Breast epithelium (tissue), 3 donors: ENCODE measurements around the gene WWC1.

Experiments
- POLR2A ChIP-seq: fragments of 450-650 bp; IDR thresholded peaks from one replicate; pipeline ENCODE4 v1.6.1; 2016; ENCODE audit warnings: antibody characterized with exemption, mild to moderate bottlenecking, moderate library complexity
- POLR2AphosphoS5 ChIP-seq, 3 donors: sonication (generic); formaldehyde crosslinking; IDR thresholded peaks; one replicate each; pipeline ENCODE4 v1.6.1; 2017; ENCODE audit warnings: antibody characterized with exemption in 3 of 3
- TF ChIP-seq, protein P1 (sequence below), 3 donors: fragments of 450-650 bp; IDR thresholded peaks; one replicate each; pipeline ENCODE4 v1.5.1; 2016 to 2017; ENCODE audit warnings: antibody characterized with exemption in 3 of 3, mild to moderate bottlenecking in 3 of 3, moderate library complexity in 3 of 3

DNA sequence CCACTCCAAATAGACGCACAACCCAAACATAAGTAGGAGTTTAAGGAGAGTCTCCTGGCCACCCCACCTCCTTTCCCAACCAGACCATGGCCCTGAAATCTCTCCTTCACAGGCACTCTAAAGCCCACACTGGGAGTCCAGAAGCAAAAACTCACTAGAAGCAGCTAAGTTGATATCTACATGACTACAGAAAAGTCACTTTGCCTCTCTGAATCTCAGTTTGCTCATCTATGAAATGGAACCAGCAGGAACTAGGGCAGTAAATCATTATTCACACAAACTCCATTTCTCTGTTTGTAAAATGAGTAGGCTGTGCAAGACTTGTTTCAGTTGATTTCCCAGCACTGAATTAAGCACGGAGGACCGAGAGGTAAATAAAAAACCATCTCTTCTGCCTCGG, 4.1 kb upstream of the WWC1 start:
- TF ChIP-seq, protein P1, sequence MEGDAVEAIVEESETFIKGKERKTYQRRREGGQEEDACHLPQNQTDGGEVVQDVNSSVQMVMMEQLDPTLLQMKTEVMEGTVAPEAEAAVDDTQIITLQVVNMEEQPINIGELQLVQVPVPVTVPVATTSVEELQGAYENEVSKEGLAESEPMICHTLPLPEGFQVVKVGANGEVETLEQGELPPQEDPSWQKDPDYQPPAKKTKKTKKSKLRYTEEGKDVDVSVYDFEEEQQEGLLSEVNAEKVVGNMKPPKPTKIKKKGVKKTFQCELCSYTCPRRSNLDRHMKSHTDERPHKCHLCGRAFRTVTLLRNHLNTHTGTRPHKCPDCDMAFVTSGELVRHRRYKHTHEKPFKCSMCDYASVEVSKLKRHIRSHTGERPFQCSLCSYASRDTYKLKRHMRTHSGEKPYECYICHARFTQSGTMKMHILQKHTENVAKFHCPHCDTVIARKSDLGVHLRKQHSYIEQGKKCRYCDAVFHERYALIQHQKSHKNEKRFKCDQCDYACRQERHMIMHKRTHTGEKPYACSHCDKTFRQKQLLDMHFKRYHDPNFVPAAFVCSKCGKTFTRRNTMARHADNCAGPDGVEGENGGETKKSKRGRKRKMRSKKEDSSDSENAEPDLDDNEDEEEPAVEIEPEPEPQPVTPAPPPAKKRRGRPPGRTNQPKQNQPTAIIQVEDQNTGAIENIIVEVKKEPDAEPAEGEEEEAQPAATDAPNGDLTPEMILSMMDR (IDR thresholded peaks at IDR 0.05), result no peak
- no peak for TF ChIP-seq POLR2AphosphoS5 (IDR thresholded peaks at IDR 0.05)
- TF ChIP-seq POLR2A, result no peak
